ENCODE data around the gene ARHGAP31.

The ARHGAP31 gene

GRCh38 chr3:119291062-119291700 is 3.0 kb upstream of the ARHGAP31 start:
- Histone ChIP-seq H3K27ac (replicated peaks) (no peak overlapping the region), H3K27me3 (ENCODE audit: insufficient read depth, poor library complexity, severe bottlenecking) (no peaks in the 10 kb centered on the region), H3K4me3 (replicated peaks; ENCODE audit: insufficient read depth, low read length) (no peak overlapping the region)
- DNase-seq (ENCODE audit: low read depth in 1 of 2, low spot score in 1 of 2) = no peak
- no peak for TF ChIP-seq CTCF (IDR thresholded peaks at IDR 0.05; ENCODE audit: insufficient read depth, low read length)
- no peak for TF ChIP-seq SPI1 (IDR thresholded peaks at IDR 0.05; ENCODE audit: borderline replicate concordance, low read depth)
- no peak for TF ChIP-seq GABPA (IDR thresholded peaks at IDR 0.05; ENCODE audit: low read depth)
- TF ChIP-seq REST (IDR thresholded peaks at IDR 0.05; ENCODE audit: insufficient replicate concordance, low read depth) = no peak
- no peak for TF ChIP-seq POLR2AphosphoS5 (IDR thresholded peaks at IDR 0.05; ENCODE audit: low read depth)

- DNase-seq (ENCODE audit: low read depth in 1 of 2, low spot score in 1 of 2) = no peak
- H3K4me3 ChIP-seq (replicated peaks; ENCODE audit: insufficient read depth, low read length) = no peak overlapping the region
- no peak for TF ChIP-seq REST (IDR thresholded peaks at IDR 0.05; ENCODE audit: insufficient replicate concordance, low read depth)
- no peak for TF ChIP-seq POLR2AphosphoS5 (IDR thresholded peaks at IDR 0.05; ENCODE audit: low read depth)
- no peak for TF ChIP-seq SPI1 (IDR thresholded peaks at IDR 0.05; ENCODE audit: borderline replicate concordance, low read depth)
- no peak for TF ChIP-seq GABPA (IDR thresholded peaks at IDR 0.05; ENCODE audit: low read depth)
- no peak for TF ChIP-seq CTCF (IDR thresholded peaks at IDR 0.05; ENCODE audit: insufficient read depth, low read length)
- no peaks in the 10 kb centered on the region for H3K27me3 ChIP-seq (ENCODE audit: insufficient read depth, poor library complexity, severe bottlenecking)
- no peak overlapping the region for H3K27ac ChIP-seq (replicated peaks)
Measured at GRCh38 chr3:119292666-119293065, 1.5 kb upstream of the ARHGAP31 start.

GRCh38 chr3:119293105-119293870 is 895 bp upstream of the ARHGAP31 start:
- DNase-seq (ENCODE audit: low read depth in 1 of 2, low spot score in 1 of 2) = no peak
- peak overlapping the region; percentile 50 for H3K4me3 ChIP-seq (replicated peaks; ENCODE audit: insufficient read depth, low read length)
- H3K27me3 ChIP-seq (ENCODE audit: insufficient read depth, poor library complexity, severe bottlenecking) = no peaks in the 10 kb centered on the region
- H3K27ac ChIP-seq (replicated peaks) = no peak overlapping the region
- TF ChIP-seq GABPA (IDR thresholded peaks at IDR 0.05; ENCODE audit: low read depth) = no peak
- TF ChIP-seq POLR2AphosphoS5 (IDR thresholded peaks at IDR 0.05; ENCODE audit: low read depth) = no peak
- no peak for TF ChIP-seq REST (IDR thresholded peaks at IDR 0.05; ENCODE audit: insufficient replicate concordance, low read depth)
- no peak for TF ChIP-seq CTCF (IDR thresholded peaks at IDR 0.05; ENCODE audit: insufficient read depth, low read length)
